Cardiac muscle cell (in vitro differentiated cells and primary cell): ENCODE measurements around the gene STRADB. TPM values are rescaled to one million over a fixed set of nuclear protein-coding genes. Genes with fewer than 3 reads are reported as not detected.

Experiments used
- DNase-seq, 2 donors: peaks; one replicate each; pipeline versions ENCODE4 v3.0.0 to v3.0.0-alpha.2; 2010 to 2017; ENCODE audit warnings: low read depth in 1 of 2, low spot score in 1 of 2
- H3K27ac ChIP-seq: fragments of 200-600 bp; sonication (generic); 2 replicates; pipeline ENCODE4 v1.5.1; 2016
- H3K27me3 ChIP-seq: fragments of 200-600 bp; sonication (generic); 2 replicates; pipeline ENCODE4 v1.6.0; 2016; ENCODE audit warnings: control low read depth
- H3K36me3 ChIP-seq: fragments of 200-600 bp; sonication (generic); 2 replicates; pipeline ENCODE4 v1.5.1; 2016; ENCODE audit warnings: control low read depth
- H3K4me1 ChIP-seq: fragments of 200-600 bp; sonication (generic); 2 replicates; pipeline ENCODE4 v1.8.1; 2017; ENCODE audit warnings: low read depth, mild to moderate bottlenecking, mixed run types
- H3K4me3 ChIP-seq: fragments of 200-600 bp; sonication (generic); 2 replicates; pipeline ENCODE4 v1.5.1; 2016; ENCODE audit warnings: mild to moderate bottlenecking
- H3K9me3 ChIP-seq: fragments of 200-600 bp; sonication (generic); 2 replicates; pipeline ENCODE4 v1.5.1; 2017; ENCODE audit warnings: low read depth, mild to moderate bottlenecking, control low read depth
- CTCF ChIP-seq: IDR thresholded peaks from 2 replicates; pipeline ENCODE4 v1.5.1; 2012; ENCODE audit warnings: low read depth, mild to moderate bottlenecking, low read length
- polyA plus RNA-seq: library from polyadenylated mRNA; unstranded; fragments of >200 nt; fragmentation: Nextera tagmentation; extraction: Ambion mirVana; gene quantifications from 2 replicates; pipeline ENCODE4 v1.2.1, GENCODE V29; 2016
- total RNA-seq: library from RNA; depleted of rRNA; stranded (reverse); fragments of >200 nt; gene quantifications from 2 replicates; pipeline ENCODE4 v1.2.3, GENCODE V29; 2016

Gene STRADB
- total and polyA plus RNA-seq, 2 experiments from 2014 or later, result 35.5 to 106 TPM

GRCh38 chr2:201513271-201513670 is 61.7 kb downstream of the STRADB start:
- Histone ChIP-seq H3K4me3 (no peak overlapping the region), H3K36me3 (no peaks in the 10 kb centered on the region), H3K27ac (no peak overlapping the region), H3K4me1 (no peaks in the 10 kb centered on the region), H3K27me3 (no peaks in the 10 kb centered on the region), H3K9me3 (no peaks in the 10 kb centered on the region)
- TF ChIP-seq CTCF, result no peak
- no peak for DNase-seq

GRCh38 chr2:201515573-201516246 is 64.2 kb downstream of the STRADB start:
- H3K27ac ChIP-seq, result no peak overlapping the region
- H3K4me3 ChIP-seq, result no peak overlapping the region
- no peak for DNase-seq
- H3K4me1 ChIP-seq, result no peaks in the 10 kb centered on the region
- no peaks in the 10 kb centered on the region for H3K9me3 ChIP-seq
- TF ChIP-seq CTCF, result no peak
- H3K36me3 ChIP-seq, result no peaks in the 10 kb centered on the region
- H3K27me3 ChIP-seq, result no peaks in the 10 kb centered on the region

GRCh38 chr2:201517094-201517493 is 65.6 kb downstream of the STRADB start:
- no peaks in the 10 kb centered on the region for H3K9me3 ChIP-seq
- no peak for TF ChIP-seq CTCF
- H3K4me3 ChIP-seq, result no peak overlapping the region
- no peaks in the 10 kb centered on the region for H3K27me3 ChIP-seq
- DNase-seq, result no peak
- H3K27ac ChIP-seq, result no peak overlapping the region
- H3K36me3 ChIP-seq, result no peaks in the 10 kb centered on the region
- no peaks in the 10 kb centered on the region for H3K4me1 ChIP-seq

GRCh38 chr2:201520201-201520600 is 68.7 kb downstream of the STRADB start:
- Histone ChIP-seq H3K4me3 (no peak overlapping the region), H3K27ac (no peak overlapping the region), H3K4me1 (no peaks in the 10 kb centered on the region), H3K9me3 (no peaks in the 10 kb centered on the region), H3K27me3 (no peaks in the 10 kb centered on the region), H3K36me3 (no peaks in the 10 kb centered on the region)
- DNase-seq, result peak in 1 of 2 donors; percentile 11
- no peak for TF ChIP-seq CTCF

- no peak for DNase-seq
- no peak for TF ChIP-seq CTCF
- no peaks in the 10 kb centered on the region for H3K4me1 ChIP-seq
- H3K27ac ChIP-seq, result no peak overlapping the region
- no peak overlapping the region for H3K4me3 ChIP-seq
- no peaks in the 10 kb centered on the region for H3K27me3 ChIP-seq
- H3K36me3 ChIP-seq, result no peaks in the 10 kb centered on the region
- no peaks in the 10 kb centered on the region for H3K9me3 ChIP-seq
Measured at GRCh38 chr2:201522965-201523364, 71.4 kb downstream of the STRADB start.
